HepG2 (cell line): Measurements from ENCODE around the gene TP73. TPM values are rescaled to one million over a fixed set of nuclear protein-coding genes. Genes with fewer than 3 reads are reported as not detected.

Source experiments
- AFF4 ChIP-seq: sonication (generic); formaldehyde crosslinking; IDR thresholded peaks from 2 replicates; pipeline ENCODE4 v1.4.0; 2020; ENCODE audit warnings: missing genetic modification reagents
- E2F5 ChIP-seq: sonication (generic); formaldehyde crosslinking; conservative IDR thresholded peaks from 2 replicates; pipeline ENCODE4 v1.4.0; 2020; ENCODE audit warnings: missing genetic modification reagents
- FOXP4 ChIP-seq: sonication (generic); formaldehyde crosslinking; IDR thresholded peaks from 2 replicates; pipeline ENCODE4 v1.4.0; 2020; ENCODE audit warnings: missing genetic modification reagents
- MBD4 ChIP-seq: IDR thresholded peaks from 2 replicates; pipeline ENCODE4 v1.6.1; 2012; ENCODE audit warnings: low read length, inconsistent platforms, borderline replicate concordance
- MNT ChIP-seq: fragments of 450-650 bp; IDR thresholded peaks from 2 replicates; pipeline ENCODE4 v1.6.1; 2016
- PHF5A ChIP-seq: IDR thresholded peaks from one replicate; pipeline ENCODE4 v1.6.1; 2018; ENCODE audit warnings: low read depth, missing genetic modification reagents; ENCODE audit not compliant: unreplicated experiment
- SMARCE1 ChIP-seq: fragments of 450-650 bp; IDR thresholded peaks from 2 replicates; pipeline ENCODE4 v1.6.1; 2017; ENCODE audit warnings: borderline replicate concordance
- TRAFD1 ChIP-seq: sonication (generic); formaldehyde crosslinking; IDR thresholded peaks from 2 replicates; pipeline ENCODE4 v1.5.1; 2020; ENCODE audit warnings: missing genetic modification reagents, mild to moderate bottlenecking, borderline replicate concordance
- XRCC5 ChIP-seq: fragments of 200-400 bp; formaldehyde crosslinking; optimal IDR thresholded peaks from 2 replicates; pipeline ENCODE3; 2017; ENCODE audit warnings: mild to moderate bottlenecking, low read length
- ZNF274 ChIP-seq: sonication (generic); formaldehyde crosslinking; IDR thresholded peaks from 2 replicates; pipeline ENCODE4 v1.5.1; 2020; ENCODE audit warnings: mild to moderate bottlenecking, missing genetic modification reagents
- ZNF414 ChIP-seq: sonication (generic); formaldehyde crosslinking; IDR thresholded peaks from 2 replicates; pipeline ENCODE4 v1.5.0; 2020; ENCODE audit warnings: missing genetic modification reagents
- ZNF574 ChIP-seq: sonication (generic); formaldehyde crosslinking; IDR thresholded peaks from 2 replicates; pipeline ENCODE4 v1.4.0; 2020; ENCODE audit warnings: missing genetic modification reagents
- ZNF780A ChIP-seq: sonication (generic); formaldehyde crosslinking; IDR thresholded peaks from 2 replicates; pipeline ENCODE4 v1.8.0; 2022; ENCODE audit warnings: mild to moderate bottlenecking, missing genetic modification reagents, moderate library complexity
- ZNF792 ChIP-seq: IDR thresholded peaks from 2 replicates; pipeline ENCODE4 v1.6.1; 2016
- polyA plus RNA-seq, 8 experiments: library from polyadenylated mRNA; depleted of rRNA in 3 of 8; stranded (reverse) in 7 of 8; unstranded in 1 of 8; fragments of >200 nt; fragmentation: Illumina TruSeq in 4 of 8; extraction: Trizol in 4 of 8; gene quantifications; 2 replicates each; pipeline versions ENCODE4 v1.2.1 to v1.2.3, GENCODE V29; 2011 to 2016; ENCODE audit warnings: low read depth in 4 of 8, missing spikeins in 1 of 8, mixed read lengths in 1 of 8; ENCODE audit not compliant: insufficient read depth in 1 of 8
- total RNA-seq, 5 experiments: library from RNA; depleted of rRNA; stranded (reverse); fragments of >200 nt; fragmentation: Illumina TruSeq; extraction: Trizol; gene quantifications; 2 replicates each; pipeline ENCODE4 v1.2.3, GENCODE V29; 2016; ENCODE audit warnings: low read depth in 1 of 5

TP73 gene
- total and polyA plus RNA-seq, 2 of the 13 experiments (the other 11 are each of a cell fraction or from before 2014, with no cell fraction given): 0.49 to 1.1 TPM

- TF ChIP-seq TRAFD1 (CRISPR knock-in tag): no peak
- TF ChIP-seq ZNF780A (CRISPR knock-in tag): no peak
- TF ChIP-seq SMARCE1: no peak
- TF ChIP-seq MNT: no peak
- peak; percentile 75; the same call in 1 of the 2 replicates for TF ChIP-seq ZNF274 (CRISPR knock-in tag)
- 0 out of 2 replicates have a peak, but pooled peaks have one; percentile 32 for TF ChIP-seq ZNF792 (CRISPR knock-in tag)
- TF ChIP-seq AFF4 (CRISPR knock-in tag): no peak
- TF ChIP-seq E2F5 (CRISPR knock-in tag): no peak
- no peak for TF ChIP-seq MBD4
- TF ChIP-seq ZNF574 (CRISPR knock-in tag): no peak
- TF ChIP-seq FOXP4: no peak
- 0 out of 2 replicates have a peak, but pooled peaks have one; percentile 31 for TF ChIP-seq ZNF414
- TF ChIP-seq XRCC5: peak; percentile 61
- TF ChIP-seq PHF5A: no peak
These were observed 65.6 kb downstream of the TP73 start (continued) for GRCh38 chr1:3717715-3718601.
